ENCODE data around the gene SERPINA12. TPM values are rescaled to one million over a fixed set of nuclear protein-coding genes. Genes with fewer than 3 reads are reported as not detected.

Gene SERPINA12
- total and polyA plus RNA-seq, 2 of the 13 experiments (the other 11 are each of a cell fraction or from before 2014, with no cell fraction given), result 0.08 TPM; not detected in 1

- TF ChIP-seq ZNF318 (CRISPR knock-in tag; IDR thresholded peaks at IDR 0.05) (no peak), POLR2AphosphoS5 (IDR thresholded peaks at IDR 0.05; ENCODE audit: low read depth, low read length) (no peak), ADNP (CRISPR knock-in tag; IDR thresholded peaks at IDR 0.05) (no peak), FOXK1 (CRISPR knock-in tag; IDR thresholded peaks at IDR 0.05; ENCODE audit: borderline replicate concordance, low read depth) (no peak), RNF219 (CRISPR knock-in tag; IDR thresholded peaks at IDR 0.05) (no peak), SRSF9 (IDR thresholded peaks at IDR 0.05; ENCODE audit: borderline replicate concordance, insufficient read depth, low read depth, low read length, poor library complexity, severe bottlenecking) (no peak), BCLAF1 (IDR thresholded peaks at IDR 0.05) (no peak), ZBTB2 (CRISPR knock-in tag; IDR thresholded peaks at IDR 0.05; ENCODE audit: low read depth) (no peak), MYPOP (CRISPR knock-in tag; IDR thresholded peaks at IDR 0.05) (no peak), ZNF790 (CRISPR knock-in tag; IDR thresholded peaks at IDR 0.05; ENCODE audit: borderline replicate concordance) (no peak), NCOA2 (CRISPR knock-in tag; IDR thresholded peaks at IDR 0.05) (no peak), ARHGAP35 (CRISPR knock-in tag; IDR thresholded peaks at IDR 0.05; ENCODE audit: borderline replicate concordance) (no peak), ZNF878 (CRISPR knock-in tag; IDR thresholded peaks at IDR 0.05) (no peak)
These were observed 44.2 kb downstream of the SERPINA12 start (continued) for GRCh38 chr14:94465042-94465441.

Measured in HepG2 (cell line).